ENCODE data around the gene JADE1. TPM values are rescaled to one million over a fixed set of nuclear protein-coding genes. Genes with fewer than 3 reads are reported as not detected.

The JADE1 gene
- total RNA-seq, 2 experiments from 2014 or later: 57.1 to 58.4 TPM

DNA sequence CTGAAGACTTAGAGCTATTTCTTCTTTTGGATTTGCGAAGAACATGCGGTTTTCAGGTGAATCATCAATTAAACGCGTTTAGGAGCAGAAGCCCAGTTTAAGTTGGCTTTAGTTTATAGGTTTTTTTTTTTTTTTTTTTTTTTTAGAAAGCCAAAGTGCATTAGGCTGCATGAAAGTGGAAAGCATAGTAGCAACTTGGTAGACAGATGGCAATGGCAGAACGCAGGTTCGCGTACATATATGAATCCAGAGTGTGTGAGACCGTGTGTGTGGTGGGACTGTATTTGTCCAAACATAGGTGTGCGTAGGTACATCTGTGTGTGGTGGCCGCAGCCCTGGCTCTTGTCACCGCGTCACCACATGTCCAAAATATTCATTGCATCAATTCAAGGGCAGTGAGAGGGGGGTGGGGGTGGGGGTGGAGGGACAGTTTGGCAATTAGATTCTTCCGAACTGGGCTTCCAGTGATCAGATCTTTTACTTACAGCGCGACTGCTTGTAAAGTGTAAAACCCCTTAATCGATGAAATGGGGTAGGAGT is 901 bp downstream of the JADE1 start:
- Mint-ChIP-seq H3K27ac (peak overlapping the region; percentile 93), H3K27me3 (no peaks in the 10 kb centered on the region), H3K4me1 (ENCODE audit: low read depth) (peaks cover 19% of the 10 kb centered on the region), H3K9me3 (no peaks in the 10 kb centered on the region), H3K4me3 (peak overlapping the region; percentile 97), H3K36me3 (ENCODE audit: low read depth) (peaks cover 13% of the 10 kb centered on the region)
- TF ChIP-seq, protein P1, sequence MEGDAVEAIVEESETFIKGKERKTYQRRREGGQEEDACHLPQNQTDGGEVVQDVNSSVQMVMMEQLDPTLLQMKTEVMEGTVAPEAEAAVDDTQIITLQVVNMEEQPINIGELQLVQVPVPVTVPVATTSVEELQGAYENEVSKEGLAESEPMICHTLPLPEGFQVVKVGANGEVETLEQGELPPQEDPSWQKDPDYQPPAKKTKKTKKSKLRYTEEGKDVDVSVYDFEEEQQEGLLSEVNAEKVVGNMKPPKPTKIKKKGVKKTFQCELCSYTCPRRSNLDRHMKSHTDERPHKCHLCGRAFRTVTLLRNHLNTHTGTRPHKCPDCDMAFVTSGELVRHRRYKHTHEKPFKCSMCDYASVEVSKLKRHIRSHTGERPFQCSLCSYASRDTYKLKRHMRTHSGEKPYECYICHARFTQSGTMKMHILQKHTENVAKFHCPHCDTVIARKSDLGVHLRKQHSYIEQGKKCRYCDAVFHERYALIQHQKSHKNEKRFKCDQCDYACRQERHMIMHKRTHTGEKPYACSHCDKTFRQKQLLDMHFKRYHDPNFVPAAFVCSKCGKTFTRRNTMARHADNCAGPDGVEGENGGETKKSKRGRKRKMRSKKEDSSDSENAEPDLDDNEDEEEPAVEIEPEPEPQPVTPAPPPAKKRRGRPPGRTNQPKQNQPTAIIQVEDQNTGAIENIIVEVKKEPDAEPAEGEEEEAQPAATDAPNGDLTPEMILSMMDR (IDR thresholded peaks at IDR 0.05): no peak
- Histone ChIP-seq H3K9me3 (ENCODE audit: control insufficient read depth in 1 of 2, insufficient read depth in 1 of 2, low read length in 2 of 2) (no peaks in the 10 kb centered on the region), H3K27me3 (ENCODE audit: control insufficient read depth in 1 of 2, insufficient read depth in 2 of 2, low read length in 2 of 2) (no peaks in the 10 kb centered on the region), H3K36me3 (ENCODE audit: insufficient read depth, low read length) (no peaks in the 10 kb centered on the region), H3K4me1 (ENCODE audit: insufficient read depth, low read length) (peaks cover 9% of the 10 kb centered on the region), H3K27ac (ENCODE audit: low read depth in 1 of 2, low read length in 2 of 2) (peak overlapping the region; percentile 50 to 91), H3K4me3 (ENCODE audit: low read length) (peak overlapping the region; percentile 80)
- peak in 10 of 14 experiments; percentile 3 to 65 (median 23) for DNase-seq
- CTCF ChIA-PET: interaction anchor here (0.7 to 2.4 kb wide), 4 partner anchors 28 to 77 kb away, joined by 3 to 13 read pairs (median 4); no protein-coding TSS in a partner anchor
- POLR2A ChIA-PET: interaction anchor here (0.6 to 1.9 kb wide), 13 partner anchors 13 to 929 kb away, joined by 3 to 14 read pairs (median 3); partner anchors contain the start of genes ABHD18, LARP1B, MFSD8 and PGRMC2
- intact Hi-C loops (cut with DNase I, micrococcal nuclease): loop anchor here (2.0 to 10.0 kb wide), 6 partner anchors 52 to 928 kb away; partner anchors contain the start of genes ABHD18 (in 1 of the 2), LARP1B (in 1 of the 2), MFSD8 (in 1 of the 2) and PGRMC2 (in 1 of the 2)
- peak; percentile 8 for ATAC-seq (ENCODE audit: poor library complexity)

DNA sequence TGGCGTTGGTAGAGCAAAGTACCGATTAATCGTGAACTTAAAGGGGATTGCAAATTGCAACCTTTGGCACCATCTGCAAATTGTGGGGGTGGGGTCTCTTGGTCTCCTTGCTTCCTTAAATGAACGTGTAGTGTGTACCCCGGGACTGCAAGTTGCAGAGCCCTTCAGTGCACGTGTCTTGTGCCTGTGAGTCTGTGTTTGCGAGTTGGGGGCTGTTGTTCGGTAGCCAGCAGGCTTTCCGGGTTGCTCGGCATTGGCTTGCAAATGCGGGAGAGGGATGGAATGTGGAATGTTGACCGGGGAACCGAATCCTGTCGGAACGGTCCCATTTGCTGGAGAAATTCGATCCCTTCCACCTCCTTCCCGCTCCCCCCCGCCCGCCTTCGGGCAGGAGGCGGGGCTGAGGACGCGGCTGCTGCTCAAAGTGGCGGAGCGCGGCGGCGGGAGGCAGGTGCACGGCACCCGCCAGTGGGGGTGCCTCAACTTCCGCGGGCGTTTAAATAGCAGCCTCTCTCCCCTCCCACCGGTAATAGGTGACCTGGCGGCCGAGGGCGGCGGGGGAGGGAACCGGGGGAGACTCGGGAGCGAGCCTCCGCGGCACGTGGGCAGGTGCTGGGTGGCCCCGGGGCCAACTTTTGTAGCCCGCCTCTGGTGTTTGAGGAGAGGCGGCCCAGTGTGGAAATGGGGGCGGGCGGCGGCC is 1.5 kb downstream of the JADE1 start:
- CTCF ChIA-PET: interaction anchor here (0.7 to 1.0 kb wide), 2 partner anchors 12 to 525 kb away, joined by 3 read pairs; no protein-coding TSS in a partner anchor
- Histone ChIP-seq H3K4me1 (ENCODE audit: insufficient read depth, low read length) (peaks cover 9% of the 10 kb centered on the region), H3K4me3 (ENCODE audit: low read length) (peak overlapping the region; percentile 80), H3K36me3 (ENCODE audit: insufficient read depth, low read length) (no peaks in the 10 kb centered on the region), H3K27me3 (ENCODE audit: control insufficient read depth in 1 of 2, insufficient read depth in 2 of 2, low read length in 2 of 2) (no peaks in the 10 kb centered on the region), H3K9me3 (ENCODE audit: control insufficient read depth in 1 of 2, insufficient read depth in 1 of 2, low read length in 2 of 2) (no peaks in the 10 kb centered on the region), H3K27ac (ENCODE audit: low read depth in 1 of 2, low read length in 2 of 2) (peak overlapping the region; percentile 38 to 67)
- peak overlapping the region; percentile 97 for H3K4me3 Mint-ChIP-seq
- ATAC-seq (ENCODE audit: poor library complexity): peak; percentile 51
- H3K4me1 Mint-ChIP-seq (ENCODE audit: low read depth): peaks cover 26% of the 10 kb centered on the region
- TF ChIP-seq, protein P1 (IDR thresholded peaks at IDR 0.05): no peak
- intact Hi-C loops (cut with DNase I, micrococcal nuclease): loop anchor here (2.0 to 10.0 kb wide), 6 partner anchors 52 to 929 kb away; partner anchors contain the start of genes ABHD18 (in 1 of the 2), LARP1B (in 1 of the 2), MFSD8 (in 1 of the 2) and PGRMC2 (in 1 of the 2)
- H3K9me3 Mint-ChIP-seq: no peaks in the 10 kb centered on the region
- POLR2A ChIA-PET: interaction anchor here (0.8 to 2.4 kb wide), 7 partner anchors 11 to 846 kb away, joined by 3 to 19 read pairs (median 8); partner anchors contain the start of genes ABHD18, LARP1B, MFSD8 and PGRMC2
- DNase-seq: peak; percentile 70 to 93 (median 81)
- H3K36me3 Mint-ChIP-seq (ENCODE audit: low read depth): peaks cover 13% of the 10 kb centered on the region
- no peaks in the 10 kb centered on the region for H3K27me3 Mint-ChIP-seq
- peak overlapping the region; percentile 93 for H3K27ac Mint-ChIP-seq
